Activated CD4-positive, alpha-beta memory T cell treated with anti-CD3 and anti-CD28 coated beads for 36 hours (primary cell): Measurements from ENCODE around the gene DARS1. TPM values are rescaled to one million over a fixed set of nuclear protein-coding genes. Genes with fewer than 3 reads are reported as not detected.

ENCODE experiments used
- CTCF ChIA-PET: fragments of 350-600 bp; sonication (Branson Sonifier 250); formaldehyde crosslinking; loops from one replicate; lab custom pipeline; 2021; ENCODE audit warnings: antibody characterized with exemption, inconsistent platforms; lab: Charles Lee
- POLR2A ChIA-PET: fragments of 350-600 bp; sonication (Branson Sonifier 250); formaldehyde crosslinking; loops from one replicate; lab custom pipeline; 2021; ENCODE audit warnings: antibody characterized with exemption; lab: Charles Lee
- DNase-seq: peaks from one replicate; pipeline ENCODE4 v3.0.0-alpha.2; 2020
- H3K27ac Mint-ChIP-seq: one replicate; pipeline ENCODE4 v1.8.0; 2021; ENCODE audit warnings: mixed read lengths
- H3K27me3 Mint-ChIP-seq: one replicate; pipeline ENCODE4 v1.8.0; 2021; ENCODE audit warnings: mixed read lengths
- H3K36me3 Mint-ChIP-seq: one replicate; pipeline ENCODE4 v1.8.0; 2021; ENCODE audit warnings: mixed read lengths
- H3K4me1 Mint-ChIP-seq: one replicate; pipeline ENCODE4 v1.8.0; 2021; ENCODE audit warnings: low read depth, mixed read lengths
- H3K4me3 Mint-ChIP-seq: one replicate; pipeline ENCODE4 v1.8.0; 2021; ENCODE audit warnings: mild to moderate bottlenecking, mixed read lengths
- H3K9me3 Mint-ChIP-seq: one replicate; pipeline ENCODE4 v1.8.0; 2021; ENCODE audit warnings: mixed read lengths
- intact Hi-C: fragments of 100-400 bp; cut with micrococcal nuclease; formaldehyde crosslinking; loops from one replicate; pipeline ENCODE4 v1.15.1; 2023
- total RNA-seq, 2 experiments: library from RNA; stranded (reverse); gene quantifications; one replicate each; pipeline ENCODE4 v1.2.3, GENCODE V29; 2021

The DARS1 gene
- total RNA-seq, 2 experiments from 2014 or later, result 215 to 218 TPM

- H3K4me1 Mint-ChIP-seq, result peaks cover 43% of the 10 kb centered on the region
- intact Hi-C loops, result no loop called here
- H3K27ac Mint-ChIP-seq, result no peak overlapping the region
- H3K4me3 Mint-ChIP-seq, result no peak overlapping the region
- CTCF ChIA-PET, result interaction anchor here (0.6 kb wide), 1 partner anchor 25 kb away, joined by 5 read pairs; no protein-coding TSS in a partner anchor
- POLR2A ChIA-PET, result no interaction called here
- H3K27me3 Mint-ChIP-seq, result no peaks in the 10 kb centered on the region
- no peaks in the 10 kb centered on the region for H3K9me3 Mint-ChIP-seq
- H3K36me3 Mint-ChIP-seq, result peaks cover 51% of the 10 kb centered on the region
- no peak for DNase-seq
Measured at GRCh38 chr2:135954020-135954601, 31.3 kb downstream of the DARS1 start.

DNA sequence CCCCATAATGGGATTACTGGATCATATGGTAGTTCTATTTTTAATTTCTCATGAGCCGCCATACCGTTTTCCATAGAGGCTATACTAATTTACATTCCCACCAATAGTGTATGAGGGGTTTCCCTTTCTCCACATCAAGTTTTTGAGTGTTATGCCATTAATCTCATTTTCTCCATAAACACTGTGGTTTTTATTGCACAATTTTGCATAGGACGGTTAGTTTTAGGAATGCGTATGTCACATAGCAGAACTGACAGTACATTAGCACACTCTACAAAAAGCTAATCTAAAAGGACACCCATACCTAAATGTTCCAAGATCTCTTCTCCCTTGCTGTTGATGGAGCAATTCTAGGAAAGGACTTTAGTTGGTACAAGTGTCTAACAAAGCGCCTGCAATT is 32.5 kb downstream of the DARS1 start:
- POLR2A ChIA-PET, result no interaction called here
- H3K36me3 Mint-ChIP-seq, result peaks cover 49% of the 10 kb centered on the region

DNA sequence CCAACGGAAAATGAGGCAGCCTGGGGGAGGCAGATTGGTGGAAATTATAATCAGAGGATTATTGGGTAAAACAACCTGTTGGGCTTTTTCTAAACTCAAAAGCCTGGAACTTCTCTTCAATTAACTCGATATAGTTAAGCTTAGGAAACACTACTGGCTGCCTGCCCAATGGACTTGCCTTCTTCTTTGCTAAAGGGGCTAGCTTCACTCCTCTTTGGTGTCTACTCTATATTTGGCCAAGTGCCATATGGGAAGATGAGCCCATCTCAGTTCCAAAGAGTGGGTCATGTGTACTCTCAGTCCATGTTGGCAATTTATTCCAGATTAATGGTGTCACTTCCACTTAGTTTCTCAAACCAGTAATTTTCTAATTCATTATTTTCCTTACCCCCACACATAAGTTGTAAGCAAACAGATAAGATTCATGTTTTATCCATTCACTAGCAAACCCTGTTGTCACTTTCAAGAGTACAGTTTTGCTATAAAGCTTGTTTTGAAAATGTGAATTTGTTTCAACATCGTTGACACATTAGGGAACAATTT is 34.3 kb downstream of the DARS1 start:
- Mint-ChIP-seq H3K36me3 (peaks cover 50% of the 10 kb centered on the region), H3K4me3 (no peak overlapping the region), H3K9me3 (no peaks in the 10 kb centered on the region), H3K4me1 (peaks cover 63% of the 10 kb centered on the region), H3K27me3 (no peaks in the 10 kb centered on the region), H3K27ac (no peak overlapping the region)
- intact Hi-C loops, result no loop called here
- ChIA-PET POLR2A (interaction anchor here (1.3 kb wide), 1 partner anchor 12 kb away, joined by 3 read pairs; no protein-coding TSS in a partner anchor), CTCF (no interaction called here)
- no peak for DNase-seq

More for the DNA sequence above, 32.5 kb downstream of the DARS1 start:
- DNase-seq, result no peak
- CTCF ChIA-PET, result no interaction called here
- Mint-ChIP-seq H3K27ac (no peak overlapping the region), H3K27me3 (no peaks in the 10 kb centered on the region), H3K4me3 (no peak overlapping the region), H3K9me3 (no peaks in the 10 kb centered on the region), H3K4me1 (peaks cover 54% of the 10 kb centered on the region)
- intact Hi-C loops, result no loop called here

DNA sequence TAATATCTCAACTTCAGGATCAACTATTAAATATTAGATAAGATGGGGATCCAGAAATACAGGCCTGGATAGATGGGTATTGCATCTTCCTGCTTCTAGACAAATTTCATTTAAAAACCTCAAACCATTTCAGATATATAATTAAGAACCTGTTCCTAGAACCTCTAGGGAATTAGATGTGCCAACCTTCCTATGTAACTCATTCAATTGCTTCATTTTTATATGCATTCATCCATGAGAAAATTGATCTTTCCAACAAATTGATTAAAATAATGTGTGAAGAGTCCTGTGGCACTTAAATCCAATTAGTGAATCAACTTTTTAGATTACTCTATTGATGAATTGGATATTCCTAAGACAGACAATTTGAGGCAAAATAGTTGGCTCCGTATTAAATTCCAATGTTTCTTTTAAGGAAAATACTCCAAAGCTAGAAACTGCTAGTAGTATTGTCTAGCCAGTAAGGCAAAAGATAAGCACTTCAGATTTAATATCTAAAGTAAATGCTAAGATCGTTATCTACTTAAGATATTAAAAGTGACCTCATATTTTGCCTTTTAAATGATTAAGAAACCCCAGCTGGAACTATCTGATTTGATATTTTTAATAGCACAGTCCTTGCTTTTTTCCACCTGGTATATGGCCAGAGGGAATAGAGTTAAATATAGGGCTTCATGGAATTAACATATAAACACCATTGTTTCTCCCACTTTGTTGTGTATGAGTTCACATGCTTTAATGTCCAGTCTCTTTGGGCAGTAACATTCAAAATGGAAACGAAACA is 35.8 kb downstream of the DARS1 start:
- Mint-ChIP-seq H3K27ac (no peak overlapping the region), H3K36me3 (peaks cover 53% of the 10 kb centered on the region), H3K27me3 (no peaks in the 10 kb centered on the region), H3K9me3 (no peaks in the 10 kb centered on the region), H3K4me3 (no peak overlapping the region), H3K4me1 (peaks cover 68% of the 10 kb centered on the region)
- ChIA-PET POLR2A (interaction anchor here (0.6 to 2.7 kb wide), 4 partner anchors 103 to 361 kb away, joined by 3 to 14 read pairs (median 4); no protein-coding TSS in a partner anchor), CTCF (interaction anchor here (0.6 to 0.8 kb wide), 2 partner anchors 21 to 360 kb away, joined by 3 to 4 read pairs; no protein-coding TSS in a partner anchor)
- intact Hi-C loops, result loop anchor here (1.0 to 2.0 kb wide), 6 partner anchors 11 to 377 kb away; partner anchors contain the start of gene DARS1
- no peak for DNase-seq

- Mint-ChIP-seq H3K4me3 (peak overlapping the region; percentile 53), H3K36me3 (peaks cover 51% of the 10 kb centered on the region), H3K4me1 (peaks cover 64% of the 10 kb centered on the region), H3K27ac (peak overlapping the region; percentile 87), H3K27me3 (no peaks in the 10 kb centered on the region), H3K9me3 (no peaks in the 10 kb centered on the region)
- peak; percentile 55 for DNase-seq
- ChIA-PET CTCF (interaction anchor here (0.6 to 1.4 kb wide), 6 partner anchors 22 to 441 kb away, joined by 3 to 6 read pairs (median 4); no protein-coding TSS in a partner anchor), POLR2A (interaction anchor here (0.6 to 2.7 kb wide), 6 partner anchors 12 to 378 kb away, joined by 3 to 14 read pairs (median 4); no protein-coding TSS in a partner anchor)
- intact Hi-C loops, result loop anchor here (1.0 to 2.0 kb wide), 9 partner anchors 12 to 434 kb away; partner anchors contain the start of gene DARS1
Measured at GRCh38 chr2:135948642-135949355, 36.6 kb downstream of the DARS1 start.

- Mint-ChIP-seq H3K9me3 (no peaks in the 10 kb centered on the region), H3K4me3 (peak overlapping the region; percentile 53), H3K36me3 (peaks cover 52% of the 10 kb centered on the region), H3K27ac (peak overlapping the region; percentile 87), H3K4me1 (peaks cover 67% of the 10 kb centered on the region), H3K27me3 (no peaks in the 10 kb centered on the region)
- POLR2A ChIA-PET, result interaction anchor here (0.6 to 2.7 kb wide), 6 partner anchors 12 to 434 kb away, joined by 3 to 14 read pairs (median 4); no protein-coding TSS in a partner anchor
- intact Hi-C loops, result loop anchor here (1.0 to 2.0 kb wide), 6 partner anchors 37 to 434 kb away; partner anchors contain the start of gene DARS1
- CTCF ChIA-PET, result interaction anchor here (0.6 to 1.5 kb wide), 4 partner anchors 34 to 433 kb away, joined by 3 to 6 read pairs (median 4); no protein-coding TSS in a partner anchor
- no peak for DNase-seq
Measured at GRCh38 chr2:135948141-135948540, 37.3 kb downstream of the DARS1 start.

GRCh38 chr2:135947483-135947882 is 37.9 kb downstream of the DARS1 start:
- Mint-ChIP-seq H3K27ac (no peak overlapping the region), H3K4me3 (no peak overlapping the region), H3K36me3 (peaks cover 51% of the 10 kb centered on the region), H3K9me3 (peaks cover 4% of the 10 kb centered on the region), H3K27me3 (no peaks in the 10 kb centered on the region), H3K4me1 (peaks cover 64% of the 10 kb centered on the region)
- intact Hi-C loops, result no loop called here
- ChIA-PET CTCF (interaction anchor here (1.4 to 1.5 kb wide), 2 partner anchors 34 to 434 kb away, joined by 4 to 5 read pairs; no protein-coding TSS in a partner anchor), POLR2A (interaction anchor here (0.6 to 2.7 kb wide), 5 partner anchors 13 to 435 kb away, joined by 3 to 14 read pairs (median 5); no protein-coding TSS in a partner anchor)
- DNase-seq, result no peak

GRCh38 chr2:135945526-135945925 is 39.9 kb downstream of the DARS1 start:
- intact Hi-C loops, result no loop called here
- no peak overlapping the region for H3K27ac Mint-ChIP-seq
- H3K9me3 Mint-ChIP-seq, result peaks cover 7% of the 10 kb centered on the region
- H3K27me3 Mint-ChIP-seq, result no peaks in the 10 kb centered on the region
- DNase-seq, result no peak
- no peak overlapping the region for H3K4me3 Mint-ChIP-seq
- H3K4me1 Mint-ChIP-seq, result peaks cover 57% of the 10 kb centered on the region
- ChIA-PET POLR2A (interaction anchor here (0.6 kb wide), 1 partner anchor 268 kb away, joined by 3 read pairs; no protein-coding TSS in a partner anchor), CTCF (no interaction called here)
- peaks cover 48% of the 10 kb centered on the region for H3K36me3 Mint-ChIP-seq

DNA sequence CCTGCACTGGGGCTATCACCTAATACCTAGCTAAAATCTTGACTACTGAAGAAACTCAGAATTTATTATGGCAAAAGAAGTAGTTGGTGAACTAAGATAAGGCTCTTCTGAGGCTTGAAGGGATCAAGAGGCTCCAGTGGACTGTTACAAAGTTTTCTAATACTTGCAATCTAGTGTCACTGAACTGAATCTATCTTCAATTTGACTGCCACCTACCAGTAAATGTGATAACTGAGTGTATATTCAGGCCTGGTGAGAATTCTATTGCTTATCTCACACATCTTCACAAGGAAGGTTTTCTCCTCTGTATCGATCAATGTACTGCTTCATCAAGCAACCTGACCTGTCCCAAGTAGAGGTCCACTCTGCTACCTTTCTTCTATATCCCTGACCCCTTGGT is 40.8 kb downstream of the DARS1 start:
- Mint-ChIP-seq H3K9me3 (peaks cover 7% of the 10 kb centered on the region), H3K36me3 (peaks cover 50% of the 10 kb centered on the region), H3K4me3 (no peak overlapping the region), H3K27ac (no peak overlapping the region), H3K4me1 (peaks cover 57% of the 10 kb centered on the region), H3K27me3 (no peaks in the 10 kb centered on the region)
- ChIA-PET POLR2A (no interaction called here), CTCF (no interaction called here)
- DNase-seq, result no peak
- intact Hi-C loops, result no loop called here

GRCh38 chr2:135942936-135943688 is 42.3 kb downstream of the DARS1 start:
- Mint-ChIP-seq H3K4me1 (peaks cover 50% of the 10 kb centered on the region), H3K27ac (no peak overlapping the region), H3K27me3 (no peaks in the 10 kb centered on the region), H3K4me3 (no peak overlapping the region), H3K9me3 (peaks cover 7% of the 10 kb centered on the region), H3K36me3 (peaks cover 53% of the 10 kb centered on the region)
- ChIA-PET CTCF (interaction anchor here (1.3 kb wide), 1 partner anchor 441 kb away, joined by 3 read pairs; no protein-coding TSS in a partner anchor), POLR2A (no interaction called here)
- no peak for DNase-seq
- intact Hi-C loops, result no loop called here
